ENCODE results near the gene SCN10A.

The SCN10A gene

DNA sequence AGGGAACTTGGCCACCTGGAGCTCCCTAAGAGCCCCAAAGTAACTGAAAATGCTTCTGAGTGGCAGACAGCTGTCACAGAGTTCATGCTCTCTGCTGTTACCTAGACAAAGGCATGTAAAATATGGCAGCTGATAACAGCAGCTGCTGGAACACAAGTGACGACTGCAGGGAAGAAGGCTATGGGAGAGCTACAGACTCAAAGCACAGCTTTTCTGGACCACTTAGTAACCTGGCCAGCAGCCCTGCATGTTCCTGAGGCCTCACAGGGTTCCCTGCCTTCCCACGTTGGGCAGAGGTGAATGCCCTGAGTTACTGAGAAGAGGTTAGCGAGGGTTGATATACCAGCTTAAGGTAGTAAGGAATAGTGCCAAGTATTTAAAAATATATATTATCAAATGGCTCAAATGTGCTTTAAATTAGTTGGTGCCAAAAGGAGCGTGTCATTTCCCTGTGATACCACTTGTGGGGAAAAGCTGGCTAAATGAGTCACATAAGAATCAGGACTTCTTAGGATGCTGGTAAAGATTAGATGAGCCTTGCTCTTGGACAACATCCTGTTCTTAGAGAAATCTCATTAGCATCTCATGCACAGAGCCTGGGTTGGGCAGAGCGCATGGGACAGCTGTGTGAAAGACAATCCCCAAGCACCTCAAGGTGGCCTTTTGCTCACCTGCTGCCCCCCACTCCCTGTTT is 90.1 kb downstream of the SCN10A start:
- DNase-seq (ENCODE audit: low read depth), result no peak
- H3K4me3 ChIP-seq (ENCODE audit: low read depth, low read length), result no peak overlapping the region
- TF ChIP-seq, protein P1, sequence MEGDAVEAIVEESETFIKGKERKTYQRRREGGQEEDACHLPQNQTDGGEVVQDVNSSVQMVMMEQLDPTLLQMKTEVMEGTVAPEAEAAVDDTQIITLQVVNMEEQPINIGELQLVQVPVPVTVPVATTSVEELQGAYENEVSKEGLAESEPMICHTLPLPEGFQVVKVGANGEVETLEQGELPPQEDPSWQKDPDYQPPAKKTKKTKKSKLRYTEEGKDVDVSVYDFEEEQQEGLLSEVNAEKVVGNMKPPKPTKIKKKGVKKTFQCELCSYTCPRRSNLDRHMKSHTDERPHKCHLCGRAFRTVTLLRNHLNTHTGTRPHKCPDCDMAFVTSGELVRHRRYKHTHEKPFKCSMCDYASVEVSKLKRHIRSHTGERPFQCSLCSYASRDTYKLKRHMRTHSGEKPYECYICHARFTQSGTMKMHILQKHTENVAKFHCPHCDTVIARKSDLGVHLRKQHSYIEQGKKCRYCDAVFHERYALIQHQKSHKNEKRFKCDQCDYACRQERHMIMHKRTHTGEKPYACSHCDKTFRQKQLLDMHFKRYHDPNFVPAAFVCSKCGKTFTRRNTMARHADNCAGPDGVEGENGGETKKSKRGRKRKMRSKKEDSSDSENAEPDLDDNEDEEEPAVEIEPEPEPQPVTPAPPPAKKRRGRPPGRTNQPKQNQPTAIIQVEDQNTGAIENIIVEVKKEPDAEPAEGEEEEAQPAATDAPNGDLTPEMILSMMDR (IDR thresholded peaks at IDR 0.05; ENCODE audit: insufficient read depth, low read depth, low read length, missing control alignments), result no peak

DNA sequence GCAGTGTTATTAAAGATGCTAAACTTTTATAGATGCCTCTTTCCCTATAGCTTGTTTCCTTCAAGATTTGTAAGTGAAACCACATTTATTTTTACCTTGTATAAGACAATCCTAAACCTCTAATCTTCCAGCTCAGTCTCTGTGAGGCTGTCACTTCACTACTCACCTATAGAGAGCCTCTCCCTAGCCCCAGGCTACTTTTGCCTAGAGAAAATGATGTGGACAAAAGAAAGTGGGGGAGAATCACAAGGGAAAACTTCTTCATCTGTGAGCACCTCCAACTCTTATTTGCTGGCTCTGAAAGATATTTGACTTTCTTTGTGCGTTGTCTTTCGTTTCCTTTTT is 91.7 kb downstream of the SCN10A start:
- DNase-seq (ENCODE audit: low read depth), result no peak
- TF ChIP-seq, protein P1 (IDR thresholded peaks at IDR 0.05; ENCODE audit: insufficient read depth, low read depth, low read length, missing control alignments), result no peak
- no peak overlapping the region for H3K4me3 ChIP-seq (ENCODE audit: low read depth, low read length)

DNA sequence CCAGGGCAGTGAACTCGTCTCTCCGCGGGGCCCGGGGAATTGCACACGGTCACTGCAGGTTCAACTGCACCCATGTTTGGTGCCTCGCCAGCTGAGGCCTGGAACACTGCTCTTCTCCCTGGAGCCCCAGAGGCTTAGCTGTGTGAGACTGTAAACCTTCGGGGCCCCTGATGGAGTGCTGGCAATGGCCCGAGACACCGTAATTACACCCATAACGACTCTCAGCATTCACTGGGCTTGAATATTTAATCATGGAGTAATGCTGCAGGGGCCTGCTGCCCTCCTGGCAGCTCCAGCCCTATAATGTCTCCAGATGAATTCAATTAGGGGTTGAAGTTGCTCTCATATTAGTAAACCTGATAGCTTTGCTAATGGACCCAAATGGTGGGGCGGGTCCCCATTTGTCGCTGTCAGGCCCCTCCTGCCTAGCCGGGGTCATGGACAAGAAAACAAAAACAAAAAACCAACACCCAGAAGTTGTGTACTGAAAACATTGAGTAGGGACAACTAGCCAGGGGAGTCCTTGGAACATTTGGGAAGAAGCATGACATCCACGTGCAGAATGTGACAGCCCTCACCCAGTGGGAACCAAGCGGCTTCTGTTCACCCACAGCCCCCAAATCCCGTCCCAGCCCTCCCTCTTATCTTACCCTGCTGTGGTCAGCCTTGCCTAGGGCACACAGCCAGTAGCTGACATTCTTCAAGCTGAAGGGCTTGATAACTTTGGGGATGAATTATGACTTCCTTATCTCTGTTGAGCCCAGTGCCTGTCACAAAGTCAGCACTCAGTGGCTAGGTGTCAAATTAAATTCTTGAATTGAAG is 92.2 kb downstream of the SCN10A start:
- TF ChIP-seq, protein P1 (IDR thresholded peaks at IDR 0.05; ENCODE audit: insufficient read depth, low read depth, low read length, missing control alignments), result no peak
- no peak overlapping the region for H3K4me3 ChIP-seq (ENCODE audit: low read depth, low read length)
- no peak for DNase-seq (ENCODE audit: low read depth)

DNA sequence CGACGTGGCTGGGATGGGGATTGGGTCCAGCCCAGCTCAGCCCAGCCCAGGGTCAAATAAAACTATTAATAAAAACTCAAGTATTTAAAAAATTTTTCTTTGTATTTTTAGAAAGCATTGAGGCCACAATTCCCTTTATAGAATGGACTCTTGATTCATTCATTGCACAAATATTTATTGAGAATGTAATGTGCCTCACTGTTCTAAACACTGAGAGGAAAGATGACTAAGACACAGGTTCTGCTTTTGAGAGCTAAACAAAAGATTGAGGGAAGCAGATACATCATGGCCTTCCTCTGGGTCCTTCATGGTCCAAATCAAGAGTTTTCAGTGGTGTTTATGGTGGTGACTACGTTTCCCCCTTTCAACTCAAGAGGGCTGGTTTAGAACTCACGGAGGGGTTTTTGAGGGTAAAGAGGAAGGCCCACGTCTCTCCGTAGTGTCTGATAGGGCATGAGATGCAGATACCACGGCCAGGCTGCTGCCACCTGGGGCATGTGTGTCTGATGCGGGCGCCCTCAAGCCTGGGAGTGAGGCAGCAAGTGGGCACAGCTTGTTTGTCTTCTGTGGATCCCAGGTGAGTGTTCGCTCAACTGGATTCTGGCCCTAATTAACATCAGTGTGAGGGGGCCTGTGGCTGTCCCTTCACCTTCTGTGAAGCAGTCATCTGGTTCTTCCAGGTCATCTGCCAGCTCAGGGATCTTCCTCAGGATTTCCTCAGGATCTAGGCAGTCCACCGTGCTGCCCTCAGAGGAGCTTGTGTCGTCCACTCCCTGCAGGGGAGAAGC is 93.0 kb downstream of the SCN10A start:
- TF ChIP-seq, protein P1 (IDR thresholded peaks at IDR 0.05; ENCODE audit: insufficient read depth, low read depth, low read length, missing control alignments), result no peak
- no peak for DNase-seq (ENCODE audit: low read depth)

DNA sequence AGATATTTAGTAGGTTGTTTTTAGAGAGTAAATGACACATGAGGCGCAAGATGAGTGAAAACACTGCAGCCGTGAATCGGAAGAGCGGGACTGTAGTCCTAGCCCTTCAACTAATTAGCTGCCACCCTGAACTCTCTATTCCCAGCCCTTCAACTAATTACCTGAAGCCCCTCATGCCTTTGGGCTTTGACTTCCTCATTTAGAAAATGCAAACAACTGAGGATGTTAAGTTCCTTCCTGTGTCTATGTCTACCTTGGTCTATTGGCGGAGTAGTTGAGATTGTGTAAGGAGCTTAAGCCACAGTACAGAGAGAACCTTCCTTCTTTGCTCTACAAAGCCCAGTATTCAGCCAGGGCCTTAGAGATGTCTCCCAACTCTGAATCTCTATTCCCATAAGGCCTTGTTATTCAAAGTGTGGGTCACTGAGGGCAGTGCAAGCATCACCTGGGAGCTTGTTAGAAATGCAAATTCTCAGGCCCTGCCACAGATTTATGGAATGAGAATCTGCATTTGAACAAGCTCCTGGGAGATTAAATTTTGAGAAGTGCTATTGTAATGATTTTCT is 94.7 kb downstream of the SCN10A start:
- DNase-seq (ENCODE audit: low read depth), result no peak
- TF ChIP-seq, protein P1 (IDR thresholded peaks at IDR 0.05; ENCODE audit: insufficient read depth, low read depth, low read length, missing control alignments), result no peak
- H3K4me3 ChIP-seq (ENCODE audit: low read depth, low read length), result no peak overlapping the region

More for the DNA sequence above, 93.0 kb downstream of the SCN10A start:
- H3K4me3 ChIP-seq (ENCODE audit: low read depth, low read length), result no peak overlapping the region

DNA sequence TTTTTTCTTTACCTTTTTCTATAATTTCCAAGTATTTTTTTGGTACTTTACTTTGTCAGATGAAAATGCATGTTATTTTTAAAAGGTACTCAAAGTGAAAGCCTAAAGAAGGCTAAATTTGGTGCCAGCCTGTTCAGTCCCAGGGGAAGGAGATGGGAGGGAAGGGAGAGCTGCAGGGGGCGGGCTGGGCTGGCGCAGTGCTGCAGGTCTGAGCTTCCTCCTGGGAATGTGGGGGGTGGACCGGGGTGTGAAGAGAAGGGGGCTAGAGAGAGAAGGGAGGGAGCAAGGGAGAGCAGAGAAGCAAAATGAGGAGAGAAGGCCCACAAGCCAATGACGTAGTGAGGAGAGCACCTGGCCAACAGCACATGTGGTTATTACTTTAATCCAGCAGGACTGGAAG is 95.6 kb downstream of the SCN10A start:
- TF ChIP-seq, protein P1 (IDR thresholded peaks at IDR 0.05; ENCODE audit: insufficient read depth, low read depth, low read length, missing control alignments), result no peak
- no peak overlapping the region for H3K4me3 ChIP-seq (ENCODE audit: low read depth, low read length)
- DNase-seq (ENCODE audit: low read depth), result no peak
